ENCODE data around the gene CLASP2.

Gene CLASP2

GRCh38 chr3:33575311-33575710 lies 142.7 kb downstream of the CLASP2 start:
- TF ChIP-seq RAD21 (IDR thresholded peaks at IDR 0.05; ENCODE audit: low read depth), result no peak
- TF ChIP-seq TEAD4 (IDR thresholded peaks at IDR 0.05), result no peak
- no peak for TF ChIP-seq YY1 (IDR thresholded peaks at IDR 0.05; ENCODE audit: low read depth)
- no peak for TF ChIP-seq EGR1 (IDR thresholded peaks at IDR 0.05)
- TF ChIP-seq CEBPB (IDR thresholded peaks at IDR 0.05), result no peak
- no peak for TF ChIP-seq FOXM1 (IDR thresholded peaks at IDR 0.05; ENCODE audit: borderline replicate concordance, low read depth)

- TF ChIP-seq CEBPB (IDR thresholded peaks at IDR 0.05), result no peak
Measured at GRCh38 chr3:33557829-33558228, 160.2 kb downstream of the CLASP2 start.

- TF ChIP-seq CEBPB (IDR thresholded peaks at IDR 0.05), result no peak
- TF ChIP-seq TCF12 (IDR thresholded peaks at IDR 0.05; ENCODE audit: low read depth), result no peak
- no peak for TF ChIP-seq TEAD4 (IDR thresholded peaks at IDR 0.05)
- no peak for TF ChIP-seq FOXM1 (IDR thresholded peaks at IDR 0.05; ENCODE audit: borderline replicate concordance, low read depth)
- no peak for TF ChIP-seq RAD21 (IDR thresholded peaks at IDR 0.05; ENCODE audit: low read depth)
- TF ChIP-seq EGR1 (IDR thresholded peaks at IDR 0.05), result no peak
- TF ChIP-seq USF1 (IDR thresholded peaks at IDR 0.05), result no peak
Measured at GRCh38 chr3:33557279-33557678, 160.8 kb downstream of the CLASP2 start.

GRCh38 chr3:33547101-33547500 lies 171.0 kb downstream of the CLASP2 start:
- no peak for TF ChIP-seq CEBPB (IDR thresholded peaks at IDR 0.05)
- no peak for TF ChIP-seq MAX (IDR thresholded peaks at IDR 0.05)
- TF ChIP-seq YY1 (IDR thresholded peaks at IDR 0.05; ENCODE audit: low read depth), result no peak
- no peak for TF ChIP-seq RAD21 (IDR thresholded peaks at IDR 0.05; ENCODE audit: low read depth)
- TF ChIP-seq ZBTB7A (IDR thresholded peaks at IDR 0.05; ENCODE audit: low read depth), result no peak
- TF ChIP-seq REST (IDR thresholded peaks at IDR 0.05; ENCODE audit: low read depth), result no peak
- no peak for TF ChIP-seq EGR1 (IDR thresholded peaks at IDR 0.05)

GRCh38 chr3:33544126-33544525 lies 173.9 kb downstream of the CLASP2 start:
- TF ChIP-seq MAX (IDR thresholded peaks at IDR 0.05) (no peak), TAF1 (IDR thresholded peaks at IDR 0.05; ENCODE audit: low read depth) (no peak), USF1 (IDR thresholded peaks at IDR 0.05) (no peak), TCF12 (IDR thresholded peaks at IDR 0.05; ENCODE audit: low read depth) (no peak), RAD21 (IDR thresholded peaks at IDR 0.05; ENCODE audit: low read depth) (no peak), EP300 (IDR thresholded peaks at IDR 0.05; ENCODE audit: borderline replicate concordance) (no peak), REST (IDR thresholded peaks at IDR 0.05; ENCODE audit: low read depth) (no peak), FOXM1 (IDR thresholded peaks at IDR 0.05; ENCODE audit: borderline replicate concordance, low read depth) (no peak), NFIC (IDR thresholded peaks at IDR 0.05) (no peak), TEAD4 (IDR thresholded peaks at IDR 0.05) (no peak), CEBPB (IDR thresholded peaks at IDR 0.05) (no peak), CREB1 (IDR thresholded peaks at IDR 0.05; ENCODE audit: low read depth) (no peak), ZBTB7A (IDR thresholded peaks at IDR 0.05; ENCODE audit: low read depth) (no peak), EGR1 (IDR thresholded peaks at IDR 0.05) (no peak), YY1 (IDR thresholded peaks at IDR 0.05; ENCODE audit: low read depth) (no peak)

- TF ChIP-seq TAF1 (IDR thresholded peaks at IDR 0.05; ENCODE audit: low read depth), result no peak
Measured at GRCh38 chr3:33543601-33544000, 174.5 kb downstream of the CLASP2 start.

GRCh38 chr3:33541918-33542317 lies 176.1 kb downstream of the CLASP2 start:
- TF ChIP-seq TAF1 (IDR thresholded peaks at IDR 0.05; ENCODE audit: low read depth) (no peak), REST (IDR thresholded peaks at IDR 0.05; ENCODE audit: low read depth) (no peak)

Measured in Ishikawa (cell line).